ENCODE measurements around the gene BAZ1B.
"Not testable (repeated sequence)": the region's sequence is repeated elsewhere in the genome, so short reads cannot be mapped to it uniquely, and the experiment has no call there.

Gene BAZ1B

DNA sequence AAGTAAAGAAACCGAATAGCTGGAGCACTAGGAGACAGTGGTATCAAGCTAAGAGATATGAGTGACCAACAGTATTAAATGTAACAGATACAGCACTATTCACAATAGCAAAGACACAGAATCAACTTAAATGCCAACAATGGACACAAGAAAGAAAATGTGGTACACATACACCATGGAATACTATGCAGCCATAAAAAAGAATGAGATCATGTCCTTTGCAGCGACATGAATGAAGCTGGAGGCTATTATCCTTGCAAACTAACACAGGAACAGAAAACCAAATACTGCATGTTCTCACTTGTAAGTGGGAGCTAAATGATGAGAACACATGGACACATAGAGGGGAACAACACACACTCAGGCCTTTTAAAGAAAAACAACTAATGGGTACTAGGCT lies 26.6 kb downstream of the BAZ1B start:
- DNase-seq, result not testable (repeated sequence)

DNA sequence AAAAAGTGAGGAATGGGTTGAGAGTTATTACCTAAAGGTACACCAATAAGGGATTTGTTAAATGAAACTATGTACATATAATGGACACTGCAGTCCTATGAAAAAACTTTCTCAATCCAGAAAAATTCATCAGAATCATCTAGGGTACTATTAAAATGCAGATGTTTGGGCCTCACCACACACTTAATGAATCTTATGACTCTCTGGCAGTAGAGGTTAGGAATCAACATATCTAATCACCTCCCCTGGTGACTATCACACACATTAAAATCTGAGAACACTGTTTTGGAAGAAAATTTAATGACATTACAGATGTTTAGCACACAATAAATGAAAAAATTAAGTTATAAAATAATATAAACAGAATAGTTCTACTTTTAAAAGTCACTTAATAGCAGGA lies 32.1 kb downstream of the BAZ1B start:
- DNase-seq, result no peak

DNA sequence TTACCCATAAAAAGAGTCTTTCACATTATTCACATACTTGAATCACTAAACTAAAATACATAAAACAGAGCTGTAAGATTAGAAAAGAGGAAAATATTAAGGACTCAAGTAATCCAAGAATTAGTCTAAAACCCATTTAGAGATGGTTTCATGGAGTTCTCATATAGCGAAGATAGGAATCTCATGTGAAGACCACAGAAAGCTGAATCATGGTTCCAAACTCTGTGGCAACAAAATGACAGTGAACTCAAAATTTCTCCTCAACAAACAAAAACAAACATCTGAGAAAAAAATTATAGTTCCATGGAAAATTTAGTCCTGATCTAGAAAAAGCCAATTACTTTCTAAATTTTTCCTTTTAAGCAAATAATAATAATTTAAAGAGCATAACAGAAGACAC lies 34.6 kb downstream of the BAZ1B start:
- no peak for DNase-seq

DNA sequence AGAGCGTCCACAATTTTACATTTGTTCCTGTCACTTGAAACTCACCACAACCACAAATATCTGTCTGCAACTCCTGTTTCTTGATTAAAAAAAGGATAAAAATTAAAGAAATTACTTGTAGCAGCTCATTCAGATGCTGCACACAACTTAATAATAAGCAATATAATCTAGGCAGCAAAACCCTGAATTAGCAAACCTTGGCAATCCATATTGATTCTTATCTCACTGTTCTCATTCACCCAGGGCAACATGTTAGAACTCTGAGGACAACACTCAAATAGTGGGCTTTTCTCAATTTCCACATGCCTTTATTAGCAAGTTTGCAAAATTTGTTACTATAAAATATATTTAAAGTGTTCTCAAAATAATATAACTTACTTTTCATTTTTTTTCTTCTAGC lies 38.9 kb downstream of the BAZ1B start:
- no peak for DNase-seq

DNA sequence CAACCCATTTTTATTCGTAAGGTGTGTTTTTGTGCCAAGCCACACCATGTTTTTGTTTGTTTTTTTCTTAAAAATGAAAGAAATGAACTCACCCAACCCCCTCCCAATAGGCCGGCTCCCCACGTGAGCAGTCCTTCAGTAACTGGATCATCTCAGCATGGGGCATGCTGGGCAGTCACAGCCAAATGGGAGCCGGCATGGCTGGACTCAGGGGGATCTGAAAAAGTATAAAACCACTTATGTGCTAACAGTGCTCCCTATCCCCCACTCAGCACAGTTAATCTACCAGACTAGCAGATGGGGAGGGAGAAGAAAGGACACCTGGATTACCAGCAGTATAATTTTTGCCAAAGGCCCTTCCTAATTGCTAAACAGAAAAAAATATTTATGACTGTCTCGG lies 39.3 kb downstream of the BAZ1B start:
- DNase-seq, result no peak

DNA sequence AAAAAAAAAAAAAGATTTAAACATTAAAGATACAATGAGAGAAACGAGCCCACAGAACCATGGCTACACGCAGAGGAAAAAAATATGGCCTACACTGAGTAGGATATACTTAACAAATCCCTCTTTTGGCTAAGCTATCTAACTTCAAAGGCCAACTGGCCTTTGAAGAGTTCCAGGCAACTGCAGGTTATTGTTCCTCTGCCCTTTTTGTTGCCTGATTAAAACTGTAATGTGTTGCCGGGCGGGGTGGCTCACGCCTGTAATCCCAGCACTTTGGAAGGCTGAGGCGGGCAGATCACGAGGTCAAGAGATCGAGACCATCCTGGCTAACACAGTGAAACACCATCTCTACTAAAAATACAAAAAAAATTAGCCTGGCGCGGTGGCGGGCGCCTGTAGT lies 40.6 kb downstream of the BAZ1B start:
- DNase-seq, result not testable (repeated sequence)

DNA sequence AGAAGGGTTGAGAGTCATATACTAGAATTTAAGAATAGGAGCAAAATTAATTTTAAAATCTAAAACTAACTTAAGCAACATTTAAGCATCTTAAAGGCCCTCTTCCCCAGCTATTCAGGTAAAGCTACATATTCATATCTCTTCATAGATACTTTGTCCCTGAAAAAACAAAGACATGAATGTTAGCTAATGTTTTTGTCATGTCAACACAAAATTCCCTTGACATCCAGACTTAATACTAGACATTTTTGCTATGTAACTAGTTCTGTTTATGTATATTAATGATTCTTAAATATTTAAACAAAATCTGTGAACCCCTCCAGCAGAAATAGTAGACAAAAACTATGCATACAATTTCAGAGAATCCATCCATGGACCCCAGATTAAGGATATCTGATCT lies 43.5 kb downstream of the BAZ1B start:
- DNase-seq, result no peak

DNA sequence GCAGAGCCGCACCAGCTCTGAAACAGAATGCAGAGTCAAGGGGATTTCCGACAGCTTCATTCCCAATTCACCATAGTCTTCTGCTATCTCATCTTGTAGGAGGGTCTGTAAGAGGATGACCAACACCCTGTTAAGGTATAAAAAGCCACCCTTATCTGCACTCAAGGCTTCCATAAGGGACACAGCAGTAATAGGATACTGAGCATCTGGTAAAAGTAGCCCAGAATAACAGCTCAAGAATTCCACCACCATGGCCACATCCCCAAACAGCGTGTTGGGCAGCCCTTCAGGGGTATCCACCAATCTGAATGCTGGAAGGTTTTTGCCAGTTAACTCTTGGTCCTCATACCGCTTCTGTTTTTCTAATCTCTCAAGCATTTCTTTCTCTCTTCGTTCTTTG lies 44.7 kb downstream of the BAZ1B start:
- DNase-seq, result no peak

DNA sequence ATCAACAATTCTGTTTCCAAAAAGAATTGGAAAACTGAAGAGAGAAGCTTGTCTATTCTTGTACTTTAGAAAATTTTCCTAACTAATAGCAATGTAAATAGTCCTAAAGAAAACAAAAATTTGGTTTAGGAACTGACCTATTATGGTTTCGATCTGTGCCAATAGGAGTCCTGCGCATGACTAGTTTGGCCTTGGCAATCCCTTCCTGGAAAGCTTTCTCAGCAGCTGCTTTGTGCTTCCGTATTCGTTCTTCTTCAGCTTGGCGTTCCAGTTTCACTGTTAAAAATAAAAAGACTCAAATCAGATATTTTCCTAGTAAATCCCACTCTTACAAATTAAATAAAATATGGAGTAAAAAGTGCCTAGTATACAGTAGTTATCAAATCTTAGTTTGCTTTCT lies 51.9 kb downstream of the BAZ1B start:
- no peak for DNase-seq

DNA sequence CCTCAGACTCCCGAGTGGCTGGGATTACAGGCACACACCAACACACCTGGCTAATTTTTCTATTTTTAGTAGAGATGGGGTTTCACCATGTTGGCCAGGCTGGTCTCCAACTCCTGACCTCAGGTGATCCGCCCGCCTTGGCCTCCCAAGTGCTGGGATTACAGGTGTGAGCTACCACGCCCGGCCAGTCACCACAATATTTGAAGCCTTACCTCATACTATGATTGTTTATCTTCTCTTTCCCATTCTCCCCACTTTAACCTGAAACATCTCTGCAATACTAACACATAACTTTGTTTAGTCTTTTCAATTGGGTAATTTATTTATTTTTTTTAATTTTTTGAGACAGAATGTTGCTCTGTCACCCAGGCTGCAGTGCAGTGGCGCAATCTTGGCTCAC lies 55.0 kb downstream of the BAZ1B start:
- not testable (repeated sequence) for DNase-seq

DNA sequence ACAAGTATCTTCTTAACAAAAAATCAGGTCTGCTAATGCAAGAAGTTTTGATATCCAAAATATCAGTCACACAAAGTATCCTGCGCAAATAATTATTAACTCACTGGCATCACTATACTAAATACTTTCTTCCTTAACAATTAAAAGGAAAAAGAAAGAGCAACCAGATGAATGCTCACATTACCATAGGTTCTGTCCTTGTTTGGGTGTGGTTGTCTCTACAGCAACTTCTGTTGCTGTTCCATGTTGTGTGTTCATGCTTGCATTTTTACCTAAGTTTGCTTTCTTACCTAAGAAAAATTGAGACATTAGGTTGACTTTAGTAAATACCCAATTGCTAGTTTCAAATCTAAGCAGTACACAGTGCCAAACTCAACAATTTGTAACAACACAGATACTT lies 56.0 kb downstream of the BAZ1B start:
- no peak for DNase-seq

DNA sequence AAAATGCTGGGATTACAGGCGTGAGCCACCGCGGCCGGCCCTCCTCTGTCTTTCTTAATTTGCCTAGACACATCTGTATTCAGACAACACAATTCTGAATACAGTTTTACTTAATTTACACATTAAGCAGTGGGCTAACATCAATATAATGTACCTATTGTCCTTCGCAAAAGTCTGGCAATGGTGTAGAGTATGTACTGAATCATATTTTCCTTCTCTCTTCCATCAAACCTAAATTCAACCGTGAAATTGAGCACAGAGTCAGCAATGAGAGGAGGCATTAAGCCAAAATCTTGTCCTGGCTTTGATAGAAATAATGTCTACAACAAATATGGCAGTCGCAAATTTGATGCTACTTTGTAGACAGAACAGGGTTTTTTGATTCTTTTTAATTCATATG lies 58.1 kb downstream of the BAZ1B start:
- DNase-seq, result no peak

DNA sequence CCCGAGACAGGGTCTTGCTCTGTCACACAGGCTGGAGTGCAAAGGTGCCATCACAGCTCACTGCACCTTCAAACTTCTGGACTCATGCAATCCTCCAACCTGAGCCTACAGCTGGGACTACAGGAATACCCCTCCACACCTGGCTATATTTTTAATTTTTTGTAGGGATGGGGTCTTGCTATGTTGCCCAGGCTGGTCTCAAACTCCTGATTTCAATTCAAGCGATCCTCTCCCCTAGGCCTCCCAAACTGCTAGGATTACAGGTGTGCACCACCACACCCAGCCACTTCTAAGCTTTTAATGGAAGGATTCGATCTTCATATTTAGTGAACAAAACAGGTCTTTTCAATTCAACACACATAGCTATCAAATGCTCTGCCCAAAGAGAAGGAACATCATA lies 58.8 kb downstream of the BAZ1B start:
- no peak for DNase-seq

DNA sequence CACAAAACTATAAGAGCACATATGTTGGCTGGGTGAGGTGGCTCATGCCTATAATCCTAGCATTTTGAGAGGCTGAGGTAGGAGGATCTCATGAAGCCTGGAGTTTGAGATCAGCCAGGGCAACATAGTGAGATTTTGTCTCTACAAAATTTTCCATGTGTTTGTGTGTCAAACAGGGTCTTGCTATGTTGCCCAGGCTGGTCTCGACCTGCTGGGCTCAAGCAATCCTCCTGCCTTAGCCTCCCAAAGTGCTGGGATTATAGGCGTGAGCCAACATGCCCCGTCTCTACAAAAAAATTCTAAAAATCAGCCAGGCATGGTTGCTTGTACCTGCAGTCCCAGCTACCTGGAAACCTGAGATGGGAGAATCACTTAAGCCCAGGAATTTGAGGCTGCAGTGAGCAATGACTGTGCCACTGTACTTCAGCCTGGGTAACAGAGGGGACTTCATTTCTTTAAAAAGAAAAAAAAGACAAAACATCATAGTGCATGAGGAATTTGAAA lies 60.3 kb downstream of the BAZ1B start:
- DNase-seq, result no peak

DNA sequence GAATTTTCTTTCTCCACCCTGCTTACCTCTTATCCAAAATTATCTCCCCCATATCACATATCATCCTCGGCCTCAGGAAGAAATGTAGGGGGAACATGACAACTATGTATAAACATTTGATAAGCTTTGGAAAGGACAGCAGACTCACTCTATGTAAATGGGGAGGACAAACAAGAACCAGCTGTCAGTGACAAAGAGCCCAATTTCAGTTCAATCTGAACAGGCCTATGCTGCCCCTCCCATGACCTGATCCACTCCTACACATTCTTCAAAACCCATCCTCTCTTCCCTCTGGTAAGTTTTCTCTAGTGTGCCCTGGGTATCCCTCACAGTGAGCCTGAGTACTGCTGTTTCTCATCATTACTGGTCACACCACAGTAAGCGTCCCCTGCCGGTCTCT lies 67.7 kb downstream of the BAZ1B start:
- DNase-seq, result no peak

DNA sequence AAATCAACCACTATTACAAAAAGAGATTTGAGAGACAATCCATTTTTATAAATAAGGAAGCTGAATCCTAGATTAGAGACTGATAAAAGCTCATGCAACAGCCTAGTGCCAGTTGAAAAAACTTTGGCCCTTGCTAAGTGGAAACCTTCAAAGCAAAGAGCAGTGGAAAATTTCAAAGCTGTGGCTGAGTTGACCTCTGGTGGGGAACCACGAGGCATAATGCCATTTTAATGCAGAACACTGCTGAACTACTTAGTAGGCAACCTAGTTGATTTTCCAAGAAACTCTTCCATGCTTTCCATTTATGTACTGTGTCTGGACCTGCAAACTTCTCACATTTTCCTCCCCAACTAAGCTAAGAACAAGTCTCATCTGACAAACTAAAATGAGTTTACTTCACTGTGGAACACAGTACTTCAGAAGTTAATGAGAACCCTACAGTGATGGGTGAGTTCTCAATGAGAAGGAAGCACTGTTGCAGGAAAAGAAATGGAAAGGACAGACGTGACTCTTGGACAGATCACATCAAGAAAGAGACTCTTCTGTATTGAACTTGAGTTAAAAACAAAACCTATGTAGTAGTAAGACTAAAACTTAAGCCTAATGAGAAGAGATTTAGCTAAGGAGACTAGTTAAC lies 69.0 kb downstream of the BAZ1B start:
- DNase-seq, result no peak

DNA sequence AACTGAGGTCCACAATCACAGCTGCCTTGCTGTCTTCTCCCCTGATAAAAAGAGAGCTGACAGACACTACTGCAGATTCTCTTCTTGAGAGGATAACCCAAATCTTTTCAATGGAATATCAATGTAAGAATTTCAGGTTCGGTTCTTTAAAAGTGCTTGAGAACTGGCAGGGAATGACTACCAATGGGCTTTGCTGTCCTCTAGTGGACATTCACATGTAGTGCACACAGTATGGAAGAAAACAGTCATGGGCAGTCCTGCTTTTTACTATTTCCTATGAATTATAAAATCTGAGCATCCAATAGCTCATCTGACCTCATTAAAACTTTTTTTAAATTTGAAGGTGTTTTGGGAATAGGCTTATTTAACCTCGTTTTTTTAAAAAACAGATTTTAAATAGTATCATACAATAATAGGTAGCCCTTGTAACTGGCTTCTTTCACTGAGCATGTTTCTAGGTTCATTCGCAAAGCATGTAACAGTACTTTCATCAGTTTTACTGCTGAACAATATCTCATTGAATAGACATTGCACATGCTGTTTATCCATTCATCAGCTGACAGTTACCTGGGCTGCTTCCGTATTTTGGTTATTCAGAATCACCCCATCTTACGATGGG lies 70.2 kb downstream of the BAZ1B start:
- DNase-seq, result peak; percentile 69

DNA sequence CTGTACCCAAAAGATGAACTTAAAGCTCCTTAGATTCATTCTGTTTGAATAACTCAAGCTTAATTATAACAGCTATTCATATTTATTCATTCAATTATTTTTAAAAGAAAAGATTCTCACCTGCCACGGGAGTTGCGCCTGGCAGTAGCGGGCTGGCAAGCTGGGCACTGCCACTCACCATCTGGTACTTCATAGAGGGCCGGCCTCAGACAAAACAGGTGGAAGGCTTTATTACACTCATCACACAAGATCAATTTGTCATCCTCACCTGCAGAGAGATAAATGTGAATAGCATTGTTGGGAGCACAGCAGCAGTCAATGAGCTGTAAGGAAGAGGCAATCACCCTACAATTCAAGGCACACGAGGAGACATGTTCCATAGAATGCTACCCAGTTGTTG lies 72.7 kb downstream of the BAZ1B start:
- no peak for DNase-seq

DNA sequence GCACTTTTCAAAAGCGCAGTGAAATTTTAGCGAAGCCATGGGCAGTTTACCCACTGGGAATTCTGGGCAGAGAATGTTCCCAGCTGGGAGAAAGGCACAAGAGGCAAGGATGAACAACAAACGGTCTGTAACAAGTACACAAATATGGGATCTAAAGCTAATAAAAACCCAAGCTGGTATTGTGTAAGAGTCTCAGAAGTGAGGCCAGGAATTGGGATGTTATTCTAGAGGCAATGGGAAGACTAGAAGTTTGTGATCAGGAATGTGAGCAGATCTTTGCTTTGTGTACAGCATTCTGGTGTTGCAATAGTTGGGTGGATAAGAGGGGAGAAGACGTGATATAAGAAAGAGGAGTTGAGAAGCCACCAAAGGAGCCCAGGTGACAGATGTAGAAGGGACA lies 73.5 kb downstream of the BAZ1B start:
- no peak for DNase-seq

DNA sequence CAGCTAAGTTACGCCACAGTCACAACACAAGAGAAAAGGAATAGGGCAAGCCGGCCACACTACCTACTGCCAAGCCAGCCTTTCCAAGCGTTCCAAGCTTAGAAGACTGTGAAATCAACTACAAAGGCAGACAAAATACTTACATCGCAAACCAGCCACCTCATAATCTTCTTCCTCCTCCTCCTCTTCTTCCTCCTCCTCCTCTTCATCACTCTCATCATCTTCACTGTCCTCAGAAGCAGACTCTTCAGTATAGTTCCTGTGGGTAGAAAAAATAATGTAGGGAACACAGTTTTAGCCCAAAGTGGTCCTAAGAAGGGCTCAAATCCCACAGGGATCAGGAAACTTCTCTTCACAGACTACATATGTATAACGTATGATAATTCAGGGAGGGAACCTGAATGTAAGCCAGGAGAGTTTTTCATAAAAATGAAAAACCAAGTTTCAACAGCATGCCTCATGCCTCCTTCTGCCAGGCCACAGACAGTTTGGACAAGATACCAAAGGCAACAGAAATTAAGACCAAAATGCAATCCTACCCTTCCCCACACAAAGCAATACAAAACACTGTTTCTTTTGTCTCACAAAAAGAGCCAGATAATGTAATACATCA lies 74.9 kb downstream of the BAZ1B start:
- DNase-seq, result no peak

DNA sequence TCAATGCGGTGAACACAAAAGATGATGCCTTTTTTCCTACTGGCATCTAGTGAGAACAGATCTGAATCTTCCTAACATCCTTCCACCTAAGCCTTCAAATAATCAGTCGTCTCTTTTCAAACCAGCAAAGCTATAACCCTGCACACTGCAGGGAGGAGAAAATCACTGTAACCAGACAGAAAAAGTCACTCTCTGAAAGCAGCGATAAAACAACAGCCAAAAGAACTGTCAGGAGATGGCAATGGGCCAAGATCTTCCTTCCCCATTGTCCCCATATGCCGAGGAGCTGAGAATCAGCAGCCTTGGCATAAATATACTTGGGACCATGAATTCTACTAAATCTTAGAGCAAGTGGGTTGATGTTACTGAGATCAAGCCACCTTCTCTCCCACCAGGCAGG lies 75.4 kb downstream of the BAZ1B start:
- DNase-seq, result no peak

DNA sequence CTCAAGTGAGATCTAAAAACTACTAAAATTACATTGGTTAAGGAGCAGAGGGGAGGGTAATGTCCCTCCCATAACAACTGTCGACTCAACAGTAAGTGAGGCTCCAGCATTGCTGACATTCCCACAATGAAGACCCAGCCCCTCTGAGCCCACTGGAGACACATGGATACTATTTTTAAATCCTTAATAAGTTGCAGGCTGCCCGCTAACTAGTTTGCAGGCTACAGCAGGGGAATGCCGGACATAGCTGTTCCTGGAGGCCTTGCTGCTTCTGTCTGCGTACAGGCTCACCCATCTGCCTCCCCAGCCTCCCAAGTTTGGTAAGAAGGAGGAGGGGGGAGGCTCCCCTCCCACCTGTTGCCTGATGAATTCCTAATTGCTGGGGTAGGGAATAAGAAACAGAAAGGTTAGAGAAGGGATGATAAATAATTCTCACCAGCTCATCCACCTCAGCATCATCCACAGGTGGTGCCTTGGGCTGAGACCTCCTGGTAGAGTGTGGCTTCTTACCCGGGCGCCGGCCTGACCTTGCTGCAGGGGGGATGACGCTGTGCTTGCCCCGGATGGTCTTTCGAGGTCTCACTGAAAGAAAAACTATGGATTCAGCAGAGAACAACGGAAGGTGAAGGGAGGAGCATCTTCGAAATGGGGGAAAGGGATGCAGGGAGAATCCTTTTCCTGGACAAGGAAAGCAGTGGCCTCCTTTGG lies 78.4 kb downstream of the BAZ1B start:
- DNase-seq, result no peak

DNA sequence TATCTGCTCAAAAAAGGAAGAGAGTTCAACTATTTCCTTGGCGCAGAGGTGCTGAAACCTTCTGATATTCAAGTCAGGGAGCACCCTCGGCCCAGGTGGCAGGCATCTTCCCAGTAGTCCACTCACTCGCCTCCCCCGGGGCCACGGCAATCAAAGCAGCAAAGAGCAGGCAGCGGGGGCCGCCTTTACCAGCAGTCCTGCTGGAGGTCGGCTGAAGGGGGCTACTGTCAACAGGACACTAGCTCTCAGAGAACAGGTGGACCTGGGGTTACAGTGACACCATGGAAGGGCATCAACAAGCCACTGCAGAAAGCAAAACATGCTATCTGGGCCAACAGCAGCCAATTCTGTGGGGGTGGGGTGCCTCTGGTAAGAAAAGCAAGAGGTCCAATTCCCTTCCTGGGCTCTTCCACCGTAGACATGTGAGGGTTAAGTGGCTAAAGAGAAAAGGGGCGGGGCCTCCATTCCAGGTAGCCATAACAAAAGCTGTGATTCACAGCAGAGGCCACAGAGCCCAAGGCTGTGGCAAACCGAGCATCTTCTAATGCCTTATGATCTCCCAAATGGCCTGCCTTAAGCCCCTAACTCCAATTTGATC lies 79.1 kb downstream of the BAZ1B start:
- DNase-seq, result no peak

Measured in CD4-positive, alpha-beta T cell treated with Interleukin-10 for 1 hour (primary cell).